Fibroblast of lung (primary cell): Measurements from ENCODE around the gene ECSIT. TPM values are rescaled to one million over a fixed set of nuclear protein-coding genes. Genes with fewer than 3 reads are reported as not detected.

Source experiments
- DNase-seq, 2 donors: peaks; one replicate each; pipeline versions ENCODE4 v3.0.0 to v3.0.0-alpha.2; 2010; ENCODE audit warnings: low read depth in 2 of 2
- H2AFZ ChIP-seq: 2 replicates; pipeline ENCODE4 v1.5.1; 2012; ENCODE audit warnings: low read length, control low read depth, inconsistent platforms
- H3K27ac ChIP-seq: 2 replicates; pipeline ENCODE4 v1.5.1; 2011; ENCODE audit warnings: low read length, control low read depth; ENCODE audit not compliant: insufficient read depth
- H3K27me3 ChIP-seq: 2 replicates; pipeline ENCODE4 v1.5.1; 2011; ENCODE audit warnings: mild to moderate bottlenecking, low read length; ENCODE audit not compliant: control insufficient read depth, insufficient read depth
- H3K36me3 ChIP-seq: 2 replicates; pipeline ENCODE4 v1.5.1; 2011; ENCODE audit warnings: low read length; ENCODE audit not compliant: control insufficient read depth, insufficient read depth
- H3K4me1 ChIP-seq: 2 replicates; pipeline ENCODE4 v1.5.1; 2011; ENCODE audit warnings: low read length; ENCODE audit not compliant: control insufficient read depth, insufficient read depth; ENCODE audit errors: extremely low read depth
- H3K4me2 ChIP-seq: 2 replicates; pipeline ENCODE4 v1.5.1; 2011; ENCODE audit warnings: low read length, control low read depth; ENCODE audit not compliant: insufficient read depth; ENCODE audit errors: extremely low read depth
- H3K4me3 ChIP-seq, 4 experiments: fragments of 200-600 bp in 1 of 4; sonication (generic) in 1 of 4; replicated peaks in 1 of 4; 2 replicates each; pipeline ENCODE4 v1.5.1; 2011 to 2016; ENCODE audit warnings: low read length in 4 of 4, low read depth in 3 of 4, mild to moderate bottlenecking in 3 of 4, control low read depth in 2 of 4, inconsistent platforms in 1 of 4, mixed read lengths in 1 of 4; ENCODE audit not compliant: insufficient read depth in 1 of 4; ENCODE audit errors: control extremely low read depth in 1 of 4
- H3K79me2 ChIP-seq: 2 replicates; pipeline ENCODE4 v1.5.1; 2012; ENCODE audit warnings: mild to moderate bottlenecking, low read length, inconsistent platforms; ENCODE audit not compliant: control insufficient read depth, insufficient read depth
- H3K9ac ChIP-seq: 2 replicates; pipeline ENCODE4 v1.5.1; 2011; ENCODE audit warnings: mild to moderate bottlenecking, low read length, control low read depth; ENCODE audit not compliant: insufficient read depth
- H3K9me3 ChIP-seq: 2 replicates; pipeline ENCODE4 v1.5.1; 2012; ENCODE audit warnings: low read depth, low read length; ENCODE audit not compliant: control insufficient read depth, insufficient read depth
- H4K20me1 ChIP-seq: 2 replicates; pipeline ENCODE4 v1.5.1; 2011; ENCODE audit warnings: low read length; ENCODE audit not compliant: control insufficient read depth, insufficient read depth; ENCODE audit errors: extremely low read depth
- EZH2 ChIP-seq: IDR thresholded peaks from 2 replicates; pipeline ENCODE4 v1.5.1; 2012; ENCODE audit warnings: low read length, control low read depth, mild to moderate bottlenecking; ENCODE audit errors: missing control alignments
- polyA plus RNA-seq, 2 donors: library from polyadenylated mRNA; depleted of rRNA in 1 of 2; stranded (reverse) in 1 of 2; unstranded in 1 of 2; fragments of >200 nt; gene quantifications; 2 replicates each; pipeline ENCODE4 v1.2.1, GENCODE V29; 2011 to 2012; ENCODE audit warnings: missing spikeins in 1 of 2
- total RNA-seq: library from RNA; depleted of rRNA; stranded (reverse); fragments of >200 nt; gene quantifications from 2 replicates; pipeline ENCODE4 v1.2.1, GENCODE V29; 2014
- TF ChIP-seq, protein P1 (sequence below), 2 donors: IDR thresholded peaks in 1 of 2; conservative IDR thresholded peaks in 1 of 2; 1 replicate in 1 of 2; 2 replicates in 1 of 2; pipeline ENCODE4 v1.5.1; 2011 to 2012; ENCODE audit warnings: low read length in 2 of 2, control low read depth in 1 of 2, inconsistent platforms in 1 of 2, low read depth in 1 of 2, mild to moderate bottlenecking in 1 of 2

ECSIT gene
- total and polyA plus RNA-seq, 2 donors (not counting 1 experiment from before 2014, with no cell fraction given): 19.3 to 33.5 TPM

DNA sequence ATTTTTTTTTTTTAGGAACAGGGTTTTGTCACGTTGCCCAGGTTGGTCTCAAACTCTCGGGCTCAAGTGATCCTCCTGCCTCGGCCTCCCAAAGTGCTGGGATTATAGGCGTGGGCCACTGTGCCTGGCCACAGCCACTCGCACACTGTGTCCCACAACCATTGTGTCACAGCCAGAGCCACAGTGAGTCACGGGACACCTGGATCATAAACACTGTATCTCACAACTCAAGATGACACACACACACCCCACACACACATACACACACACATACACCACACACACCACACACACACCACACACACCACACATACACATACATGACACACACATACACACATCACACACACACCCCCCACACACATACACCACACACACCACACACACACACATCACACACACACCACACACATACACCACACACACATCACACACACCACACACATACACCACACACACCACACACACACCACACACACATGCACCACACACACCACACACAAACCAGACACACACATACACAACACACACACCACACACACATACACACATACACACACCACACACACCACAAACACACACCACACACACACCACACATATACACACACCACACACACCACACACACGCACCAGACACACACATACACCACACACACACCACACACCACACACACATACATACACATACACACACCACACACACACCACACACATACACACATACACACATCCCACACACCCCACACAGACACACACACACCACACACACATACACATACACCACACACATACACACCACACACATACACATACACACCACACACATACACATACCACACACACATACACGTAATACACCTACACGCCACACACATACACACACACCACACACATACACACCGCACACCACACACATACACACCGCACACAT lies 64.3 kb downstream of the ECSIT start:
- TF ChIP-seq, protein P1, sequence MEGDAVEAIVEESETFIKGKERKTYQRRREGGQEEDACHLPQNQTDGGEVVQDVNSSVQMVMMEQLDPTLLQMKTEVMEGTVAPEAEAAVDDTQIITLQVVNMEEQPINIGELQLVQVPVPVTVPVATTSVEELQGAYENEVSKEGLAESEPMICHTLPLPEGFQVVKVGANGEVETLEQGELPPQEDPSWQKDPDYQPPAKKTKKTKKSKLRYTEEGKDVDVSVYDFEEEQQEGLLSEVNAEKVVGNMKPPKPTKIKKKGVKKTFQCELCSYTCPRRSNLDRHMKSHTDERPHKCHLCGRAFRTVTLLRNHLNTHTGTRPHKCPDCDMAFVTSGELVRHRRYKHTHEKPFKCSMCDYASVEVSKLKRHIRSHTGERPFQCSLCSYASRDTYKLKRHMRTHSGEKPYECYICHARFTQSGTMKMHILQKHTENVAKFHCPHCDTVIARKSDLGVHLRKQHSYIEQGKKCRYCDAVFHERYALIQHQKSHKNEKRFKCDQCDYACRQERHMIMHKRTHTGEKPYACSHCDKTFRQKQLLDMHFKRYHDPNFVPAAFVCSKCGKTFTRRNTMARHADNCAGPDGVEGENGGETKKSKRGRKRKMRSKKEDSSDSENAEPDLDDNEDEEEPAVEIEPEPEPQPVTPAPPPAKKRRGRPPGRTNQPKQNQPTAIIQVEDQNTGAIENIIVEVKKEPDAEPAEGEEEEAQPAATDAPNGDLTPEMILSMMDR (conservative IDR thresholded peaks at IDR 0.05 in 1 of 2, IDR thresholded peaks at IDR 0.05 in 1 of 2; ENCODE audit: low read depth in 1 of 2, low read length in 2 of 2): no peak
- TF ChIP-seq EZH2: no peak
- Histone ChIP-seq H3K36me3 (no peaks in the 10 kb centered on the region), H3K9me3 (no peaks in the 10 kb centered on the region), H3K4me1 (no peaks in the 10 kb centered on the region), H3K27me3 (no peaks in the 10 kb centered on the region), H3K79me2 (no peaks in the 10 kb centered on the region), H3K4me3 (no peak overlapping the region), H3K4me2 (no peak overlapping the region), H2AFZ (no peak overlapping the region), H3K9ac (no peak overlapping the region), H4K20me1 (no peaks in the 10 kb centered on the region), H3K27ac (no peak overlapping the region)
- DNase-seq: no peak

DNA sequence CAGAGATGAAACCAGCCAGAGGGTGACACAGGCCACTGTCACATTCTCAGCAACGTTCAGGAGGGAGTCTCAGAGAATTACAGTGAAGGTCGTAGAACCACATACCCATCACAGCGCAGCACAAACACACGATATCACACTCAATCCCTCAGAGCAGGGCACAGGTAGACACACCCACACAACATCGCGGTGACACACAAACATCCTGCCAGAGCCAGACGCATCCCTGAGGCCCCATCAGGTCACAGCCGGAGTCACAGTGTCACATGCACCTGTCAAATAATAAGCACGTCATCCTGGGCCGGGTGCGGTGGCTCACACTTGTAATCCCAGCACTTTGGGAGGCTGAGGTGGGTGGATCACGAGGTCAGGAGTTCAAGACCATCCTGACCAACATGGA lies 65.5 kb downstream of the ECSIT start:
- no peaks in the 10 kb centered on the region for H3K4me1 ChIP-seq
- no peaks in the 10 kb centered on the region for H3K36me3 ChIP-seq
- no peaks in the 10 kb centered on the region for H3K9me3 ChIP-seq
- no peak overlapping the region for H2AFZ ChIP-seq
- H3K27ac ChIP-seq: no peak overlapping the region
- no peaks in the 10 kb centered on the region for H3K27me3 ChIP-seq
- no peak overlapping the region for H3K4me2 ChIP-seq
- no peaks in the 10 kb centered on the region for H3K79me2 ChIP-seq
- TF ChIP-seq, protein P1 (conservative IDR thresholded peaks at IDR 0.05 in 1 of 2, IDR thresholded peaks at IDR 0.05 in 1 of 2; ENCODE audit: low read depth in 1 of 2, low read length in 2 of 2): no peak
- no peak for TF ChIP-seq EZH2
- H3K9ac ChIP-seq: no peak overlapping the region
- no peak for DNase-seq
- no peak overlapping the region for H3K4me3 ChIP-seq
- no peaks in the 10 kb centered on the region for H4K20me1 ChIP-seq

DNA sequence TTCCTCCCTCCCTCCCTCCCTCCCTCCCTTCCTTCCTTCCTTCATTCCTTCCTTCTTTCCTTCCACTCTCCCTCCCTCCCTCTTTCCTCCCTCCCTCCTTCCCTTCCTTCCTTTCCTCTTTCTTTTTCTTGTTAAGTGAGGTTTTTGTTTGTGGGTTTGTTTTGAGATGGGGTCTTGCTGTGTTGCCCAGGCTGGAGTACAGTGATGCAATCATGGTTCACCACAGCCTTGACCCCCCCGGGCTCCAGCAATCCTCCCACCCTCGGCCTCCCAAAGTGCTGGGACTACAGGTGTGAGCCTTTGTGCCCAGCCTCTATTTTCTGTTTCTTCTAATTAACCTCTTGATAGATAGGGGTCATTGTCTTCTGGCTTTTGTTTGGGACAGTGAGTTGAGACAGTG lies 67.5 kb downstream of the ECSIT start:
- Histone ChIP-seq H3K79me2 (no peaks in the 10 kb centered on the region), H4K20me1 (no peaks in the 10 kb centered on the region), H3K4me3 (no peak overlapping the region), H3K9ac (no peak overlapping the region), H3K27ac (no peak overlapping the region), H3K27me3 (no peaks in the 10 kb centered on the region), H3K4me1 (no peaks in the 10 kb centered on the region), H3K4me2 (no peak overlapping the region), H2AFZ (no peak overlapping the region), H3K36me3 (no peaks in the 10 kb centered on the region), H3K9me3 (no peaks in the 10 kb centered on the region)
- DNase-seq: no peak
- TF ChIP-seq, protein P1 (conservative IDR thresholded peaks at IDR 0.05 in 1 of 2, IDR thresholded peaks at IDR 0.05 in 1 of 2; ENCODE audit: low read depth in 1 of 2, low read length in 2 of 2): no peak
- no peak for TF ChIP-seq EZH2
